GM06990 (cell line): ENCODE data around the gene MBP.

Source experiments
- DNase-seq: peaks from one replicate; pipeline ENCODE4 v3.0.0-alpha.2; 2011; ENCODE audit not compliant: insufficient read length; ENCODE audit errors: extremely low read depth
- H3K27me3 ChIP-seq: replicated peaks from 2 replicates; pipeline ENCODE4 v1.6.0; 2011; ENCODE audit warnings: low read length; ENCODE audit not compliant: control insufficient read depth, insufficient read depth
- H3K36me3 ChIP-seq: 2 replicates; pipeline ENCODE4 v1.5.1; 2011; ENCODE audit warnings: low read length; ENCODE audit not compliant: control insufficient read depth, insufficient read depth
- H3K4me3 ChIP-seq: replicated peaks from 2 replicates; pipeline ENCODE4 v1.5.1; 2011; ENCODE audit warnings: low read depth, mild to moderate bottlenecking, control low read depth, low read length
- TF ChIP-seq, protein P1 (sequence below): IDR thresholded peaks from 2 replicates; pipeline ENCODE4 v1.5.1; 2011; ENCODE audit warnings: low read length, control low read depth, mild to moderate bottlenecking, inconsistent platforms; ENCODE audit not compliant: insufficient read depth, poor library complexity, severe bottlenecking

Gene MBP

DNA sequence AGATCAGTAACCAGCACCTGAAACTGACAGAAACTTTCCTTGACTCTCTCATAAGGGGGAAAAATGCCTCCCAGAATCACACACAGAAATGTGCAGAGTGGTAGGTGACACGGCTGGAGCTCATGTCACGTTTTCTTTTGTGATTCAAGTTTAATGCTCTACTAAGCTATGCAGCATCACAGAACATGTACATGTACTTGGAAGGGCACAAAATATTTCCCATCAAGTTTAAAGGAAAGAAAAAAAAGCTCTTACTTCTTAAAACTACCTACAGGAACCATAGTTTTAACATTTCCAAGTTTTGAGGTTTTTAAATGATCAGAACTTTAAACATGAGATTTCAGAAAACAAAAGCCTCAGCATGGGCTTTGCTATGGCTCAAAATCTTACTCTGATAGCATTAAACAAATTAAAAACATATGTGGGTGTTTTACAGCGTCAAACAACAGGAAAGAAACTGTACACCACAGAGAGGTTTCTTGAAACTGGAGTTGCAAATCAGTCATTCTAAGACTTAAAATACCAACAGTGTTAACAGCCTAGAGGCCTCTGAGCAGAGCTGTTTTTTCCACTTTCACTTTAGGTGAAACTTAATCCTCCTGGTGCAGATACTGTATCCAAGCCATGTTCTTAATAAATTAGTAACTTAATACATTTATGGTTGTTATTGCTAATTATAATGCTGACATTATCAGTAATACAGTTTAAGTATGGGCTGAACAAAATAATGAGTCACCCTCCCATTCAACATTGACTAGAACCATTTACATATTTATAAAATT lies 30.1 kb downstream of the MBP start:
- DNase-seq, result peak; percentile 65
- H3K4me3 ChIP-seq, result peak overlapping the region; percentile 16

DNA sequence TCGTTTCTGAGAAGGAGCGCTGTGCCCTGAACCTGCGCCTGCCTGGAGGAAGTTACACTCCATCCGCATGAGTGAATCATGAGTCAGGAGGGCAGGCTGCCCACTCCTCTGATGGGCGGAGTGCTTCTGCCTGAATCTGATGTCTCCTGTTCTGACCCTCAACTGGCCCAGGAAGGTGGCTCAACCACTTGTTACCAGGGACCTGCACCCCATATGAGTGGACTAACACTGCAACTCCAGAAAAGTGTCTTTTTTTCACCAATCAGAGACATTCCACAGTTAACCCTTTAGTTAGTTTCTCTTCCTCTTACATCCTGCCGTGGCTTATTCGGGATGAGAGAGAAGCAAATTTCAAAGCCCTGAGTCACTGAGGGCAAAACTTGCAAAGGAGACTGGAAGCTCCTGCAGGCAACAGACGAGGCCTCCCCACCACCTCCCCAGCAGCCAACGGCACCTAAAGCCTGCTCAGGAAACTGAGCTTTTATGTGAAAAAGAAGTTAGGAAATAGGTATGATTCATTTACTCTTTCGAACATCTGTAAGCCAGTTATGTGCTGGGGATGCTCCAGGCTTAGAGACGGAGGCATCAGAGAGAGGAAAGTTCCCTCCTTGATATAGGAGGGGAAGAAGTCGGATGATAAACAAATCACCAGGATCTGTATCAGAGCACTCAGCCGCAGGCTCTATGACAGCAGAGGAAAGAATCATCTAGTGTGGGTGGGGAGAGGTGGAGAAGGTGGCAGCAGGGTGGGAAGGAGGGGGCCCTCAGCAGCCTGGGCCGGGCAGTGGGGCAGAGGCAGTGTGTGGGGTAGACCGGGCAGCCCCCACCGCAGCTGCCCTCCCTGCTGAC lies 30.9 kb downstream of the MBP start:
- Histone ChIP-seq H3K36me3 (peaks cover 9% of the 10 kb centered on the region), H3K27me3 (no peaks in the 10 kb centered on the region), H3K4me3 (peak overlapping the region; percentile 16)
- DNase-seq, result peak; percentile 65
- TF ChIP-seq, protein P1, sequence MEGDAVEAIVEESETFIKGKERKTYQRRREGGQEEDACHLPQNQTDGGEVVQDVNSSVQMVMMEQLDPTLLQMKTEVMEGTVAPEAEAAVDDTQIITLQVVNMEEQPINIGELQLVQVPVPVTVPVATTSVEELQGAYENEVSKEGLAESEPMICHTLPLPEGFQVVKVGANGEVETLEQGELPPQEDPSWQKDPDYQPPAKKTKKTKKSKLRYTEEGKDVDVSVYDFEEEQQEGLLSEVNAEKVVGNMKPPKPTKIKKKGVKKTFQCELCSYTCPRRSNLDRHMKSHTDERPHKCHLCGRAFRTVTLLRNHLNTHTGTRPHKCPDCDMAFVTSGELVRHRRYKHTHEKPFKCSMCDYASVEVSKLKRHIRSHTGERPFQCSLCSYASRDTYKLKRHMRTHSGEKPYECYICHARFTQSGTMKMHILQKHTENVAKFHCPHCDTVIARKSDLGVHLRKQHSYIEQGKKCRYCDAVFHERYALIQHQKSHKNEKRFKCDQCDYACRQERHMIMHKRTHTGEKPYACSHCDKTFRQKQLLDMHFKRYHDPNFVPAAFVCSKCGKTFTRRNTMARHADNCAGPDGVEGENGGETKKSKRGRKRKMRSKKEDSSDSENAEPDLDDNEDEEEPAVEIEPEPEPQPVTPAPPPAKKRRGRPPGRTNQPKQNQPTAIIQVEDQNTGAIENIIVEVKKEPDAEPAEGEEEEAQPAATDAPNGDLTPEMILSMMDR, result no peak

More for the DNA sequence above, 30.1 kb downstream of the MBP start:
- Histone ChIP-seq H3K27me3 (no peaks in the 10 kb centered on the region), H3K36me3 (peaks cover 7% of the 10 kb centered on the region)
- TF ChIP-seq, protein P1, result no peak

DNA sequence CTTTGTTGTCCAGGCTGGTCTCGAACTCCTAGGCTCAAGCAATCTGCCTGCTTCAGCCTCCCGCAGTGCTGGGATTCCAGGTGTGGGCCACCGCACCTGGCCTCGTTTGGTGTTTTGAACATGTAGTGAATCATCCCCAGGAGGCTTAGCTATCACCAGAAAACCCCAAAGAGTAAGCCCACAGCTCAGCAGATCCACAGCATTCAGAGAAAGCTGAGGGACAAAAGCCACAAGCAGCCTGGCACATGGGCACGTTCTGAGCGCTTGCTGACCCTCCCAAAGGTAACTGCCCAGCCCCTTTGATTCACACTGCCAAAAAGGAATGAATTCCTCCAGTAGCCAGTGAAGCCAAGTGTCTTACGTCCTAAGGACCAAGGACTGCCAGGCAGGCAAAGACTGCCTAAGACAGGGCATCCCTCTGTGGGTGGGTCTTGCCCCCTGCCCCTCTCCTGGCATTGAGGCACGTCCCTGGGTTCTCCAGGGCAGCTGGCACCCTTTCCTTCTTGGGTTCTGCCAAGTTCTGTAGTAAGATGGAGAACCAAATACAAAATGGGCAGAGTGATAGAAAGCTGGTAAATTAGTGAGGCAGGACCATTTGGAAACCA lies 31.7 kb downstream of the MBP start:
- Histone ChIP-seq H3K4me3 (no peak overlapping the region; the same call in 1 of the 2 replicates), H3K27me3 (no peaks in the 10 kb centered on the region), H3K36me3 (peaks cover 9% of the 10 kb centered on the region)
- TF ChIP-seq, protein P1, result no peak
- DNase-seq, result no peak

DNA sequence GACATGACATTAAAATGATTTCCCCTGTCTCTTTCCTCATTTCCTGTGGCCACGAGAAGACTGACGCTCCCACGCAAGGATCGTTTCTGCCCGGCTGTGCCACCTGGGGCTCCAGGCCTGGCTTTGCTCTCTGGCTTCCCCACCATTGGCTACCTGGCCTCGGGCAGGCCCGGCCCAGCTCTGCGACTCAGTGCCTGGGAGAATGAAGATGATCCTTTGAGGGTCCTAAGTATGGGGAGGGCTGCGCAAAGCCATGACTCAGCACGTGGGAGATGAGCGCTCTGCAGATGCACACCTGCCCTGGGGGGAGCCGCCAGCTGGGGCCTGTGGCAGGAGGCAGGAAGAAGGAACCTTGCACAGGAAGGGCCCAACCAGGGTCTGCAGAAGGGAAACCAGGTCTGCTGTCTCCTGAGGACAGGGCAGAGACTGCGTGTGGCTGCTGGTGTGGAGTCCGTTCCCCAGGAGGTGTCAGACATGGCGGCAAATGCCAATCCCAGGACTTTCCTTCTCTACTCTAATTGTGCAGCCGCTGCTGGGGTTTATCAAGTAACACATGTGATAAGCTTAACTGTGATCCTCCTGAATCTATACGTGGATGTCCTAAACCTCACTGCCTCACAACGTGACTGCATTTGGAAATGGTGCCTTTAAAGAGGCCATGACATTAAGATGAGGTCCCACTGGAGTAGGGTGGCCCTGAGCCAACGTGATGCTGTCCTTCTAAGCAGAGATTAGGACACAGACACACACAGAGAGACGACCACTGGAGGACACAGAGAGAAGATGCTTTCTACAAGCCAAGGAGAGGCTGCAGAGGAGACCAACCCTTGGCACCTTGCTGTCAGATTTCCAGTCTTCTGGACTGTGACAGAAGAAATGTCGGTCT lies 32.9 kb downstream of the MBP start:
- H3K36me3 ChIP-seq, result peaks cover 11% of the 10 kb centered on the region
- no peaks in the 10 kb centered on the region for H3K27me3 ChIP-seq
- no peak overlapping the region for H3K4me3 ChIP-seq
- peak; percentile 37 for DNase-seq
- TF ChIP-seq, protein P1, result no peak

DNA sequence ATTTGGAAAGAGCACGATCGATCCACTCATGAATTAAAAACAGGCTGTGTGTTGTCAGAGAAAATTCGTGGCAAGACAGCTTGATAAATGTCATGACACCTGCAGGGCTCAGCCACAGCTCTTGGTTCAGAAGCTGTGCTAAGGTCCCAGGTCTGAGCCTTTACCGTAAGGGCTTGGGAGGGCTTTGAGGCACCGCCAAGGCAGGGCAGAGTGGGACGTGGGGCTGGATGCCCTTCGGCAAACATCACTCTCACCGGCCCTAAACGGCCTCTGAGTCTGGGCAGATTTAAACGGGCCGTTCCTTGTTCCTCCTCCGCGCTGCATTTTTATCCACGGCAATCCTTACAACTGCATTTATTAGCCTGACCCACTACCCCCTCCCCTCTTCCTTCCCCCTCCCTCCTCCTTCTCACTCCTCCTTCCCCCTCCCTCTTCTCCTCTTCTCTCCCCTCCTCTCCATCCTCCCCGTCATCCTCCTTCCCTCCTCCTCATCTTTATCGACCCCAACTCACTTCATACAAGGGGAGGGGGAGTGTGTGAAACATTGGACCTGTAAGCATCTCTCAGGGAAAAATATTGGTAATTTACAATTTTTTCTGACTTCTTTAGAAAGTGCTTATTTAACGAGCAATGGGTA lies 33.9 kb downstream of the MBP start:
- no peak for DNase-seq
- H3K36me3 ChIP-seq, result peaks cover 7% of the 10 kb centered on the region
- TF ChIP-seq, protein P1, result no peak
- no peak overlapping the region for H3K4me3 ChIP-seq
- no peaks in the 10 kb centered on the region for H3K27me3 ChIP-seq
